ENCODE results near the gene SLC4A11. TPM values are rescaled to one million over a fixed set of nuclear protein-coding genes. Genes with fewer than 3 reads are reported as not detected.
A peak's percentile ranks its signal among the peaks of the same experiment; 100 is the strongest.

Gene SLC4A11
- total and polyA plus RNA-seq, 10 of the 15 experiments (the other 5 are each of a cell fraction or from before 2014, with no cell fraction given): 0.07 to 2.3 (median 1.1) TPM

GRCh38 chr20:3229158-3229557, 9.8 kb downstream of the SLC4A11 start:
- Histone ChIP-seq H3K9me3 (replicated peaks; ENCODE audit: control insufficient read depth, insufficient read depth, low read length) (no peaks in the 10 kb centered on the region), H3K4me3 (no peak overlapping the region), H3K36me3 (ENCODE audit: control insufficient read depth in 2 of 2, insufficient read depth in 2 of 2, low read length in 1 of 2) (no peaks in the 10 kb centered on the region; a peak in 1 of 4 replicates), H3K4me2 (ENCODE audit: control insufficient read depth, insufficient read depth) (no peak overlapping the region), H3K4me1 (ENCODE audit: control insufficient read depth, insufficient read depth, low read length) (no peaks in the 10 kb centered on the region), H3K79me2 (ENCODE audit: control insufficient read depth, insufficient read depth, low read length) (no peaks in the 10 kb centered on the region), H3K9ac (ENCODE audit: control insufficient read depth, insufficient read depth, low read length) (no peak overlapping the region), H3K27ac (ENCODE audit: control insufficient read depth, insufficient read depth) (no peak overlapping the region), H3K27me3 (replicated peaks in 1 of 2; ENCODE audit: control insufficient read depth in 2 of 2, insufficient read depth in 2 of 2, low read length in 1 of 2) (no peaks in the 10 kb centered on the region), H2AFZ (ENCODE audit: control insufficient read depth, low read depth, low read length) (no peak overlapping the region), H4K20me1 (ENCODE audit: control insufficient read depth, insufficient read depth) (no peaks in the 10 kb centered on the region)
- ChIA-PET SMC1A (ENCODE audit: uncharacterized antibody, unreplicated experiment) (no interaction called here), RAD21 (ENCODE audit: unreplicated experiment) (no interaction called here), POLR2A (no interaction called here), CTCF (no interaction called here)
- DNase-seq (ENCODE audit: low read depth, low spot score) (no peak), ATAC-seq (no peak), FAIRE-seq (no peak)
- in situ Hi-C loops (cut with MboI) (no loop called here), intact Hi-C loops (cut with micrococcal nuclease; ENCODE audit: unreplicated experiment) (no loop called here)
- no TSS peak for BruUV-seq (replicated peaks)
- 85% methylated on average over 19 of the region's 22 CpGs for WGBS (ENCODE audit: insufficient coverage, insufficient replicate concordance, low lambda C conversion rate, missing lambda C conversion rate)
- TF ChIP-seq SUPT20H (IDR thresholded peaks at IDR 0.05; ENCODE audit: borderline replicate concordance, control insufficient read depth, low read depth, low read length) (no peak), MTA2 (IDR thresholded peaks at IDR 0.05; ENCODE audit: low read depth) (no peak), EP300 (IDR thresholded peaks at IDR 0.05; ENCODE audit: borderline replicate concordance in 1 of 2, control insufficient read depth in 1 of 2, low read depth in 2 of 2, low read length in 2 of 2) (no peak), JUNB (IDR thresholded peaks at IDR 0.05) (no peak), BCL3 (IDR thresholded peaks at IDR 0.05; ENCODE audit: borderline replicate concordance, insufficient read depth, low read depth, low read length, poor library complexity, severe bottlenecking) (peak; percentile 32), CBX5 (IDR thresholded peaks at IDR 0.05; ENCODE audit: low read depth) (no peak)

GRCh38 chr20:3228750-3229032, 10.3 kb downstream of the SLC4A11 start:
- intact Hi-C loops (cut with micrococcal nuclease; ENCODE audit: unreplicated experiment) (no loop called here), in situ Hi-C loops (cut with MboI) (no loop called here)
- Histone ChIP-seq H3K79me2 (ENCODE audit: control insufficient read depth, insufficient read depth, low read length) (no peaks in the 10 kb centered on the region), H3K9ac (ENCODE audit: control insufficient read depth, insufficient read depth, low read length) (no peak overlapping the region), H4K20me1 (ENCODE audit: control insufficient read depth, insufficient read depth) (no peaks in the 10 kb centered on the region), H3K36me3 (ENCODE audit: control insufficient read depth in 2 of 2, insufficient read depth in 2 of 2, low read length in 1 of 2) (no peaks in the 10 kb centered on the region; a peak in 1 of 4 replicates), H3K4me2 (ENCODE audit: control insufficient read depth, insufficient read depth) (no peak overlapping the region), H3K27me3 (replicated peaks in 1 of 2; ENCODE audit: control insufficient read depth in 2 of 2, insufficient read depth in 2 of 2, low read length in 1 of 2) (no peaks in the 10 kb centered on the region), H3K4me3 (no peak overlapping the region), H3K27ac (ENCODE audit: control insufficient read depth, insufficient read depth) (no peak overlapping the region), H2AFZ (ENCODE audit: control insufficient read depth, low read depth, low read length) (no peak overlapping the region), H3K4me1 (ENCODE audit: control insufficient read depth, insufficient read depth, low read length) (no peaks in the 10 kb centered on the region; the same call in 1 of the 2 replicates), H3K9me3 (replicated peaks; ENCODE audit: control insufficient read depth, insufficient read depth, low read length) (no peaks in the 10 kb centered on the region)
- ChIA-PET CTCF (no interaction called here), SMC1A (ENCODE audit: uncharacterized antibody, unreplicated experiment) (no interaction called here), POLR2A (no interaction called here), RAD21 (ENCODE audit: unreplicated experiment) (no interaction called here)
- no peak for ATAC-seq
- no peak for TF ChIP-seq NR2C2 (IDR thresholded peaks at IDR 0.05; ENCODE audit: borderline replicate concordance, control insufficient read depth, insufficient read length, low read depth)
- 83% methylated on average over 11 of the region's 11 CpGs for WGBS (ENCODE audit: insufficient coverage, insufficient replicate concordance, low lambda C conversion rate, missing lambda C conversion rate)
- FAIRE-seq: no peak
- no peak for DNase-seq (ENCODE audit: low read depth, low spot score)
- no TSS peak for BruUV-seq (replicated peaks)

All from GM12878 (cell line).